GM12873 (cell line): ENCODE data around the gene GNA12.

Experiments
- CTCF ChIP-seq: IDR thresholded peaks from 2 replicates; pipeline ENCODE4 v1.5.1; 2012; ENCODE audit warnings: low read depth, mild to moderate bottlenecking, moderate library complexity, low read length, control low read depth; ENCODE audit not compliant: insufficient read depth; ENCODE audit errors: missing control alignments

Gene GNA12

DNA sequence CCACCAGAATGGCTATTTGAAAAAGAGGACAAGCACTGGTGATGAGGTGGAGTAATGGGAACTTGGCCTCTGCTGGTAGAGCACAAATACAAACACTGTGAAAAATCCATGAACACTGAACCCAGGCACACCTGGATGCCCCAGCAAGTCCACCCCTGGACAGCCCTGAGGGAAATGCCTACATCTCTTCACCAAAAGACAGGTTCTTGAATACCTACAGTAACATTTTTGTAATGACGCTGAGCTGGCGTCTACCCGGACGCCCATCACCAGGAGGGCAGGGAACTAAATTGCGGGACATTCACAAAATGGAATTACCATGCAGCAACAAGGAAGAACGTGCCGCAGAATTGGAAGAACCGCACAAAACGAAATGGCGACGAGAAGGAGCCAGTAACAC lies 70.5 kb downstream of the GNA12 start:
- no peak for TF ChIP-seq CTCF

DNA sequence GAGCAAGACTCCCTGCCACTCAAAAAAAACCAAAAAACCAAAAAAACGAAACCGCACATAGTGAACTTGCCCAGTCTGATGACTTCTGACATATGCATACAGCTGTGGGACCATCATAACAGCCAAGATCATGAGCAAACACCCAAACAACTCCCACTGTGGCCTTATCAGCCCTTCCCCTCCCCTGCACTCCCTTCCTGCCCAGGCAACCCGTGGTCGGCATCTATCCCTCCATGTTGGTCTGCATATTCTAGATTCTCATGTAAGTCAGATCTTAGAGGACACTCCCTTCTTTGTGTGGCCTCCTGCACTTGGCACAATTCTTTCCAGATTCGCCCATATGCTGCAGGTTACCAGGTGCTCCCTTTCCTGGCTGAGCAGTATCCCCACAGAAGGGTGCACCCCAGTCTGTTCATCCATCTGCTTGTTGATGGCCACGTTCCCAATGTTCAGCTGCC lies 72.8 kb downstream of the GNA12 start:
- TF ChIP-seq CTCF: no peak

GRCh38 chr7:2764621-2765020 lies 79.5 kb downstream of the GNA12 start:
- TF ChIP-seq CTCF: no peak

- no peak for TF ChIP-seq CTCF
These were observed 80.5 kb downstream of the GNA12 start for GRCh38 chr7:2763597-2763996.

DNA sequence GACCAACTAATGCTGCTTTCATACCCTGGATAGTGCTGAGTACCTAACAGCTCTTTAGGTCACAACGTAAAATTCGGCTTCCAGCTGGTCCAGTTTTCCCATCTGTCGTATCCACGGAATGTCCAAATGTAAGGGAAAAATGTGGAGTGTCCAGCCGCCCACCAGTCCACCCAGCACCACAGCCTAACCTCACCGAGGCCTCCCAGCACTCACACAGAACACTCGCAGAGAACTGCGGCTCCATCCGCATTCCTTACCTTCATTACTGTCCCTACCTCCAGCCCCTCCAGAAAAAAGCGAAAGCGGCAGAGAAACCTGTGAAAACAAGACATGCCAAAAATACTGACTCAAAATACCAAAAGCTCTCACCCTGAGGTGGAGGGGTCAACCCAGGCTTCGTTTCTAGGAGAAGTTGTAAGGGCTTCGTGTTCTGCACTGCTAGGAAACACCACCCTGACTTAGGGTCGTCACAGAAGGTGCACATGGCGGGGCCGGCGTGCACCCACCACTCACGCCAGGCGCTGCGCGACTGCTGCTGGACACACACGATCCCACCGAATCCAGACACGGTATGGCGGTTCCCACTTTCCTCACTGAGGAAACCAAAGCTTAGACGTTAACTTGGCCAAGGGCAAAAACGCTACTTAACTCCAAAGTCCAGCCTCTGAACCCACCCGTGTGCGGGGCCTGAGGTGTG lies 82.2 kb downstream of the GNA12 start:
- no peak for TF ChIP-seq CTCF

DNA sequence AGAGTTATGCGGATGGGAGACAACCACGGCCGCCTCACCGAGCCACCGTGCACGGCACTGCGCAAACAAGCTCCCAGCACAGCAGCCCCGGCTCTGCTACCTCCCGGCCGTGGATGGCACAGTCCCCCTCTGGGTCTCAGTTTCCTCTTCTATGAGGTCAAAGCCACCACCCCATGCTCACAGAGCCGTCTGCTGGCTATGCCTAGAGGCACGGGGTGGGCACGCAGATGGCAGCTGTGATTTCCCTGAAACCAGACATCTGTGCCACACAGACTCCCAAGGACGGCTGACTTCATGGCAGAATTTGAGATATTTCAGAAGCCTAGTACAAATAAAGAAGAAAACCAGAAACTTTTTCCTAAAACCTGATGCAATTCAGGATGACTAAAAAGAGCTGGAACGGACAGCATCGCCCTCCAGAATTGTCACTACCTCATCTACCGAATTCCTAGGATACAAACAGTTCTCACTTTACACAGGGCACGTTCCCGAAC lies 82.9 kb downstream of the GNA12 start:
- TF ChIP-seq CTCF: no peak

DNA sequence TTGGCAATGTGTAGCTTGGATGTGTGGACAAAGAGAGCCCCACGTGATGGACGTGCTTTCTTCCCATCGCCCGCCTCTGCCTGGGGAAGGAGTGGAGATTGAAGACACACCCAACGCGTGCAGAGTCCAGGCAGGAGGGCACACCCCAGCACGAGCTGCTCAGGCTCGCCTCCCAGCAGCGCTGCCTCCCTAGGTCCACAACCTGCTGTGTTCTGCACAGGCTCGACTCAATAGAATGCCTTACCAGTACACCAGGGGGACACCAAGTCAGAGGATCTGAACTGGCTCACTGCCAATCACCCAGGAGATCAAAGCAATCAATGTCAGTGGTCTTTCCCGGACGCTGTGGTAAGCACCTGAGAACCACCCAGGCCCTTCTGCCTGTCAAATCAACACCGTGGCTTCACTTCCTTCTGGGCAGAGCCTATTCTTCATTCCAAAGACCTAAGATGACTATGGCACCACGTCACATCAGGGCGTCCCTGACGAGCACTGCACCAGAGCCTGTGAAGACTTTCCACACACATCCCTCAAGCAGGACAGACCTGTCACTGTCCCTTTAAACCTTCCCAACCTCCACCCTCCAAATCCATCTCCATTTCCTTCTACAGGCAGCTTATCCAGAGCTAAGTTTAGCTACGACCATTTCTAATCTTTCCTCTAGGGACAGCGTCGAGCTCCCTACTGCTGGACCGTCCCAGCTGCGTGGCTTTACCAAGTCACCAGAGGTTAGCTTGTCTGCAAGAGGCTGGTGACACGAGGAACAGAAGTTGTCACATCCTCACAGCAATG lies 83.8 kb downstream of the GNA12 start:
- peak; percentile 50 for TF ChIP-seq CTCF
